HG03175 (cell line): ENCODE measurements around the gene COX5A.

Experiments
- ATAC-seq: cut with Tn5 transposase; IDR thresholded peaks from one replicate; pipeline ENCODE4 v1.9.1; 2021; ENCODE audit warnings: mild to moderate bottlenecking, moderate library complexity; ENCODE audit not compliant: unreplicated experiment

COX5A gene

GRCh38 chr15:74873036-74873755 lies 64.7 kb downstream of the COX5A start, which contains the start of gene SCAMP2:
Gene SCAMP2 (minus strand): TSS chr15:74873365. CDS start chr15:74873255, 110 bp downstream.
- ATAC-seq = peak; percentile 81

DNA sequence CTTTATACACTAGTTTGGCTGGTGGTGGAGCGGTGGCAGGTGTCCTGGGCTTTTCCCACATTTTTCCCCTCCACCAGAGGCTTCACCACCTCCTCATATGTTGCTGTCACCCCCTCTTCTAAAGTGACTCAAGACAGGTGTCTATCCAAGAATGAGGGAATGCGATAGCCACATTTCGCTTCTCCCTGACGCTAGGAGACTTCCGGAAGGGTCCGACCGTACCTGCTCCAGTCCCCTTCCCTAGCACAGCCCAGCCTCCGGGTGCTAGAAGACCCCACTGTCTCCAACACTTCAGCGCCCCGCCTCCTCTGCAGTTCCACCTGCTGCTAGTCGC lies 65.2 kb downstream of the COX5A start:
- no peak for ATAC-seq

DNA sequence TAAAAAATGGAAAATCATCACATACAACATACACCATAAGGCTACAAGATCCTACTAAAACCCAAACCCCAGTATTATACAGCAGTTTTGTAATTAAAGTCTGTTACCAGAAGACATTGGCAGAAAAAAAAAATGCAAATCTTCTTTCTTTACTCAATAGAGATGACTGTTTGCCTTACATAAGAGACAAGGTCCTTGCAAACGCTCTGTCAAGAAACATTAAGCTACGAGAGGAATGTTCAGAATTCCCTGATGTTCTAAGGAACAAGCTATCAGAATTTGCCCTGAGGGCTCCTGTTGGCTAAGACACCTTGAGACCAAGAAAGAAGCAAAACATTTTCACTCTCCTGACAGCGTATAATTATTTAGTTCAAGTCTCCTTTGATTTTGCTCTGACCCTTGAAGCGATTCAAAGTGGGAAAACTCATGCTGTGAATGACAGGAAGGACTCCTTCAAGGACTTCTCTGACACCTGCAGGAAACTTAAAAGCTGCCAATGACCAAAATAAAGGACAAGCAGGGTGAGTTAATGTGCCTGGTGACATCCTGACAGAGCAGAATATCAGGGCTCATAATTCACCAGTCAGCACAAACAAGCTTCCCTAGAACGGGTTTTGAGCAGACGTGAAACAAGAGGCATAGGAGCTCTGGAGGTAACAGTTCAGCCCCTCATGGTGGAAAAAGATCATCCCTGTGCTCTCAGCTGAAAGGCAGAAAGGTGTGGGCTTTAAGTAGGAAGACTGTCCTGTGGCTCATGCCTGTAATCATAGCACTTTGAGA lies 67.2 kb downstream of the COX5A start:
- no peak for ATAC-seq
